Activated T-helper 1 cell treated with anti-CD3 and anti-CD28 coated beads, Interleukin-12 subunit alpha, Interleukin-12 subunit beta, Interleukin-2, Interleukin-4 antibody, amounts not matched to agents 30 ng/mL and 10 ng/mL and 1 ng/mL, durations not matched to agents 14 hours and 24 hours and 36 hours (primary cell): ENCODE measurements around the gene NUP35. TPM values are rescaled to one million over a fixed set of nuclear protein-coding genes. Genes with fewer than 3 reads are reported as not detected.
"Not testable (repeated sequence)": the region's sequence is repeated elsewhere in the genome, so short reads cannot be mapped to it uniquely, and the experiment has no call there.

Experiments
- DNase-seq: peaks from one replicate; pipeline ENCODE4 v3.0.0; 2021; ENCODE audit warnings: low spot score
- H3K27ac Mint-ChIP-seq: one replicate; pipeline ENCODE4 v1.8.0; 2021; ENCODE audit warnings: mild to moderate bottlenecking, mixed read lengths
- H3K27me3 Mint-ChIP-seq: one replicate; pipeline ENCODE4 v1.8.0; 2022; ENCODE audit warnings: mild to moderate bottlenecking, moderate library complexity, mixed read lengths; ENCODE audit not compliant: insufficient read depth
- H3K36me3 Mint-ChIP-seq: one replicate; pipeline ENCODE4 v1.8.0; 2021; ENCODE audit warnings: low read depth, mixed read lengths
- H3K4me1 Mint-ChIP-seq: one replicate; pipeline ENCODE4 v1.8.0; 2021; ENCODE audit warnings: low read depth, mixed read lengths
- H3K4me3 Mint-ChIP-seq: one replicate; pipeline ENCODE4 v1.8.0; 2021; ENCODE audit warnings: mild to moderate bottlenecking, moderate library complexity, mixed read lengths
- H3K9me3 Mint-ChIP-seq: one replicate; pipeline ENCODE4 v1.8.0; 2021; ENCODE audit warnings: mixed read lengths
- intact Hi-C: fragments of 100-400 bp; cut with micrococcal nuclease; formaldehyde crosslinking; loops from one replicate; pipeline ENCODE4 v1.15.1; 2024
- total RNA-seq: library from RNA; stranded (reverse); gene quantifications from 2 replicates; pipeline ENCODE4 v1.2.3, GENCODE V29; 2022

The NUP35 gene
- total RNA-seq, 1 donor from 2014 or later: 41.9 TPM

DNA sequence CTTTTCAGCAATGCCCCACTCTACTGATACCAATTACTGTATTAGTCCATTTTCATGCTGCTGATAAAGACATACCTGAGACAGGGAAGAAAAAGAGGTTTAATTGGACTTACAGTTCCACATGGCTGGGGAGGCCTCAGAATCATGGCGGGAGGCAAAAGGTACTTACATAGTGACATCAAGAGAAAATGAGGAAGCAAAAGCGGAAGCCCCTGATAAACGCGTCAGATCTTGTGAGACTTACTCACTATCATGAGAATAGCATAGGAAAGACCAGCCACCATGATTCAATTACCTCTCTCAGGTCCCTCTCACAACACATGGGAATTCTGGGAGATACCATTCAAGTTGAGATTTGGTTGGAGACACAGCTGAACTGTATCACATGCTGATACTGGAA, 30.5 kb downstream of the NUP35 start:
- H3K4me3 Mint-ChIP-seq, DNase-seq, intact Hi-C loops, H3K4me1 Mint-ChIP-seq, H3K9me3 Mint-ChIP-seq, H3K27ac Mint-ChIP-seq, H3K27me3 Mint-ChIP-seq: not testable (repeated sequence)
- H3K36me3 Mint-ChIP-seq: peaks cover 19% of the 10 kb centered on the region

DNA sequence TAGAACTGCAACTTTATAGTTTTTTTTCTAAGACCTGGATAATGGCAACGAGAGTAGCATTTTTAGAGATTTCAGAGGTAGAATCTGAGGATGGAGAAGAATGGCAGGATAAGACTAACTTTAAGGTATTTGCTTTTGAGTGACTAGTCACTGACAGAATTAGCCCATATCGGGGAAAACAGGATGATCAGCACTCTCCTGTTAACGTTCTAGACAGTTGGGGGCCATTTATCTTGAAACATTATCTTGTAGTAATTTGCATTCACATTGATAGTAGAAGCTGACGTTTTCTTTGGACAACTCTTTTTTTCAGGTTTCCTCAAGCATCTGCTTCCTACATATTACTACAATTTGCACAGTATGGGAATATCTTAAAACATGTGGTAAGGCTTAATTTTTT, 32.9 kb downstream of the NUP35 start:
- H3K4me3 Mint-ChIP-seq: no peak overlapping the region

DNA sequence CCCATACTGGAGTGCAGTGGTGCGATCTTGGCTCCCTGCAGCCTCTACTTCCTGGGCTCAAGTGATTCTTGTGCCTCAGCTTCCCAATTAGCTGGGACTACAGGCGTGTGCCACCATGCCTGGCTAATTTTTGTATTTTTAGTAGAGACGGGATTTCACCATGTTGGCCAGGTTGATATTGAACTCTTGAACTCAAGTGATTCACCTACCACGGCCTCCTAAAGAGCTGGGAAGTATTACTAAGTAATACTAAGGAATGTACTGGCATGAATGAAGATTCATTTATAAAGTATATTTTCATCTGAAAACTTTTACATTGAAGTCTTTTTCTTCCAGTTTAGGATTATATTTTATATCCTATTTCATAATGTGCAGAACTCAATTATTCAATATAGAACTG, 38.1 kb downstream of the NUP35 start:
- Mint-ChIP-seq H3K36me3 (peaks cover 43% of the 10 kb centered on the region), H3K27ac (no peak overlapping the region), H3K4me3 (no peak overlapping the region), H3K27me3 (no peaks in the 10 kb centered on the region), H3K9me3 (peaks cover 8% of the 10 kb centered on the region), H3K4me1 (no peaks in the 10 kb centered on the region)
- no peak for DNase-seq
- intact Hi-C loops: no loop called here

More for the DNA sequence above, 32.9 kb downstream of the NUP35 start:
- Mint-ChIP-seq H3K27me3 (no peaks in the 10 kb centered on the region), H3K9me3 (no peaks in the 10 kb centered on the region), H3K4me1 (no peaks in the 10 kb centered on the region), H3K27ac (no peak overlapping the region), H3K36me3 (peaks cover 23% of the 10 kb centered on the region)
- intact Hi-C loops: no loop called here
- no peak for DNase-seq

GRCh38 chr2:183163821-183164649, 39.8 kb downstream of the NUP35 start:
- no peaks in the 10 kb centered on the region for H3K27me3 Mint-ChIP-seq

GRCh38 chr2:183164650-183165015, 40.4 kb downstream of the NUP35 start:
- DNase-seq: no peak
- intact Hi-C loops: no loop called here
- H3K36me3 Mint-ChIP-seq: peaks cover 46% of the 10 kb centered on the region

More at GRCh38 chr2:183163821-183164649, 39.8 kb downstream of the NUP35 start:
- H3K36me3 Mint-ChIP-seq: peaks cover 46% of the 10 kb centered on the region
- intact Hi-C loops: no loop called here
- no peak overlapping the region for H3K27ac Mint-ChIP-seq
- no peak overlapping the region for H3K4me3 Mint-ChIP-seq
- peaks cover 8% of the 10 kb centered on the region for H3K9me3 Mint-ChIP-seq
- no peaks in the 10 kb centered on the region for H3K4me1 Mint-ChIP-seq
- DNase-seq: no peak

GRCh38 chr2:183166210-183166609, 42.0 kb downstream of the NUP35 start:
- Mint-ChIP-seq H3K9me3 (peaks cover 8% of the 10 kb centered on the region), H3K27ac (no peak overlapping the region), H3K36me3 (peaks cover 46% of the 10 kb centered on the region), H3K4me3 (no peak overlapping the region), H3K4me1 (peaks cover 7% of the 10 kb centered on the region), H3K27me3 (no peaks in the 10 kb centered on the region)
- intact Hi-C loops: no loop called here
- DNase-seq: no peak

More at GRCh38 chr2:183164650-183165015, 40.4 kb downstream of the NUP35 start:
- no peaks in the 10 kb centered on the region for H3K4me1 Mint-ChIP-seq
- no peak overlapping the region for H3K4me3 Mint-ChIP-seq
- no peak overlapping the region for H3K27ac Mint-ChIP-seq
- no peaks in the 10 kb centered on the region for H3K27me3 Mint-ChIP-seq
- H3K9me3 Mint-ChIP-seq: peaks cover 8% of the 10 kb centered on the region

DNA sequence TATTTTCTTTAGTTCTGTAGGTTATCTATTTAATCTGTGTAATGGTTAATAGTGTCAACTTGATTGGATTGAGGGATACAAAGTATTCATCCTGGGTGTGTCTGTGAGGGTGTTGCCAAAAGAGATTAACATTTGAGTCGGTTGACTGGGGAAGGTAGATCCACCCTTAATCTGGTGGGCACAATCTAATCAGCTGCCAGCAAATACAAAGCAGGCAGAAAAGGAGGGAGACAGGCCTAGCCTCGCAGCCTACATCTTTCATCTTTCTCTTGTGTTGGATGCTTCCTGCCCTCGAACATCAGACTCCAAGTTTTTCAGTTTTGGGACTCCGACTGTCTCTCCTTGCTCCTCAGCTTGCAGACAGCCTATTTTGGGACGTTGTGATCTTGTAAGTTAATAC, 42.7 kb downstream of the NUP35 start:
- H3K4me1 Mint-ChIP-seq, H3K4me3 Mint-ChIP-seq, DNase-seq, intact Hi-C loops, H3K27me3 Mint-ChIP-seq, H3K9me3 Mint-ChIP-seq, H3K27ac Mint-ChIP-seq: not testable (repeated sequence)
- H3K36me3 Mint-ChIP-seq: peaks cover 41% of the 10 kb centered on the region

- intact Hi-C loops: no loop called here
- Mint-ChIP-seq H3K27me3 (no peaks in the 10 kb centered on the region), H3K4me1 (peaks cover 9% of the 10 kb centered on the region), H3K9me3 (peaks cover 23% of the 10 kb centered on the region), H3K4me3 (no peak overlapping the region), H3K36me3 (peaks cover 25% of the 10 kb centered on the region), H3K27ac (no peak overlapping the region)
- no peak for DNase-seq
Measured at GRCh38 chr2:183172220-183172887, 48.1 kb downstream of the NUP35 start.

DNA sequence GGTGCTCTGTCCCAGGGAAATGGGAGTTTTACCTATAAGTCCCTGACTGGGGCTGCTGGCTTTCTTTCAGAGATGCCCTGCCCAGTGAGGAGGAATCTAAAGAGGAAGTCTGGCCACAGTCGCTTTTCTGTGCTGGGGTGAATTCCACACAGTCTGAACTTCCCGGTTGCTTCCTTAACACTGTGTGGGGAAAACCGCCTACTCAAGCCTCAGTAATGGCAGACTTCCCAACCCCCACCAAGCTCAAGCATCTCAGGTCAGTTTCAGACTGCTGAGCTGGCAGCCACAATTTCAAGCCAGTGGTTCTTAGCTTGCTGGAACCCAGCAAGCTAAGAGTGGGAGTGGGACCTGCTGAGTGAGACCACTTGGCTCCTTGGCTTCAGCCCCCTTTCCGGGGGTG, 54.9 kb downstream of the NUP35 start:
- Mint-ChIP-seq H3K36me3 (peaks cover 49% of the 10 kb centered on the region), H3K9me3 (peaks cover 51% of the 10 kb centered on the region), H3K4me3 (no peak overlapping the region), H3K27me3 (no peaks in the 10 kb centered on the region), H3K27ac (no peak overlapping the region), H3K4me1 (no peaks in the 10 kb centered on the region)
- intact Hi-C loops: no loop called here
- no peak for DNase-seq

DNA sequence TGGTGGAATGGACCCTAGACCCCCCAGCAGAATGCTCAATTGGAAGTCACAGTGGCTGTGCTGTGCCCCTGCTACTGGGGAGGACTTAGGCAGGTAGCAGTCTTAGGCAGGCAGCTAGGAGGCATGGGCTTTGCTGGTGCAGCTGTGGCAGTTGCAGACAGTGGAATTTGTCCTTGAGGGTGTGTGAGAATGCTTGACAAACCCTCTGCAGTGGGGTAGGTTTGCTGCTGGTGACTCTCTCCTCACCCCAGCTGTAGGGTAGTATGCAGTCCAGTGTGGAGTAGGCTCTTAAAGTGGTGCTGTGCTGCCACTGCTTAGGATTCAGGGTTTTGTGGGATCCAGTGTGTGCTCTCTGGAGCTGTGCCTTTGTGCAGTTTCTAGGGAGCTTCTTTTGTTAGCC, 61.3 kb downstream of the NUP35 start:
- Mint-ChIP-seq H3K9me3 (peaks cover 22% of the 10 kb centered on the region), H3K4me1 (peaks cover 8% of the 10 kb centered on the region), H3K27me3 (no peaks in the 10 kb centered on the region), H3K36me3 (peaks cover 40% of the 10 kb centered on the region), H3K4me3 (no peak overlapping the region), H3K27ac (no peak overlapping the region)
- DNase-seq: no peak
- intact Hi-C loops: no loop called here

DNA sequence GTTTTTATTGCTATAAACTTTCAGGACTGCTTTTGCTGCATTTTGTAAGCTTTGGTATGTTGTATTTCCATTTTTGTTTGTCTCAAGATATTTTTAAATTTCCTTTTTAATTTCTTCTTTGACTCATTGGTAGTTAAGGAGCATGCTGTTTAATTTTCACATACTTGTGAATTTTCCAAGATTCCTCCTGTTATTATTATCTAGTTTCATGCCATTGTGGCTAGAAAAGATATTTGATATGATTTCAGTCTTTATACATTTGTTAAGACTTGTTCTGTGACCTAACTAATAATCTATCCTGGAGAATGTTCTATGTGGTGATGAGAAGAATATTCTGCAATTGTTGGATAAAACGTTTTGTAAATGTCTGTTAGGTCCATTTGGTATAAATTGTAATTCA, 62.1 kb downstream of the NUP35 start:
- H3K9me3 Mint-ChIP-seq: peaks cover 22% of the 10 kb centered on the region
- peaks cover 43% of the 10 kb centered on the region for H3K36me3 Mint-ChIP-seq
- peaks cover 8% of the 10 kb centered on the region for H3K4me1 Mint-ChIP-seq
- intact Hi-C loops: no loop called here
- H3K27me3 Mint-ChIP-seq: no peaks in the 10 kb centered on the region
- H3K4me3 Mint-ChIP-seq: no peak overlapping the region
- no peak overlapping the region for H3K27ac Mint-ChIP-seq
- no peak for DNase-seq

- Mint-ChIP-seq H3K4me3 (no peak overlapping the region), H3K27me3 (no peaks in the 10 kb centered on the region), H3K9me3 (peaks cover 22% of the 10 kb centered on the region), H3K36me3 (peaks cover 44% of the 10 kb centered on the region), H3K4me1 (peaks cover 8% of the 10 kb centered on the region), H3K27ac (peak overlapping the region; percentile 24)
- intact Hi-C loops: no loop called here
- DNase-seq: no peak
Measured at GRCh38 chr2:183186766-183187165, 62.5 kb downstream of the NUP35 start.

GRCh38 chr2:183192343-183192742, 68.1 kb downstream of the NUP35 start:
- H3K27ac Mint-ChIP-seq: no peak overlapping the region
- intact Hi-C loops: no loop called here

More at GRCh38 chr2:183192343-183192742, 68.1 kb downstream of the NUP35 start:
- DNase-seq: no peak
- H3K4me1 Mint-ChIP-seq: no peaks in the 10 kb centered on the region
- peaks cover 18% of the 10 kb centered on the region for H3K36me3 Mint-ChIP-seq
- no peak overlapping the region for H3K4me3 Mint-ChIP-seq
- H3K27me3 Mint-ChIP-seq: no peaks in the 10 kb centered on the region
- H3K9me3 Mint-ChIP-seq: no peaks in the 10 kb centered on the region
